ENCODE data around the gene COX20.

COX20 gene

GRCh38 chr1:244854166-244854565, 18.7 kb downstream of the COX20 start:
- no peak for DNase-seq

GRCh38 chr1:244854865-244855578, 19.6 kb downstream of the COX20 start:
- no peak for DNase-seq

GRCh38 chr1:244857761-244858160, 22.3 kb downstream of the COX20 start:
- no peak for DNase-seq

- DNase-seq = no peak
Measured at GRCh38 chr1:244858357-244858756, 22.9 kb downstream of the COX20 start.

- DNase-seq = no peak
Measured at GRCh38 chr1:244860078-244860477, 24.6 kb downstream of the COX20 start.

GRCh38 chr1:244860914-244861610, 25.6 kb downstream of the COX20 start:
- no peak for DNase-seq

GRCh38 chr1:244861683-244862082, 26.2 kb downstream of the COX20 start:
- no peak for DNase-seq

- DNase-seq = no peak
Measured at GRCh38 chr1:244862354-244862698, 26.9 kb downstream of the COX20 start.

- peak; percentile 94 for DNase-seq
Measured at GRCh38 chr1:244862699-244863490, 27.4 kb downstream of the COX20 start.

- no peak for DNase-seq
Measured at GRCh38 chr1:244863491-244864252, 28.2 kb downstream of the COX20 start.

GRCh38 chr1:244864253-244865027, 29.0 kb downstream of the COX20 start, which contains the start of gene HNRNPU:
Gene HNRNPU, minus strand, starts transcription at chr1:244864543. Its CDS starts 236 bp downstream, at chr1:244864307.
- DNase-seq = peak; percentile 95

- no peak for DNase-seq
Measured at GRCh38 chr1:244865028-244865371, 29.5 kb downstream of the COX20 start.

GRCh38 chr1:244865820-244866219, 30.4 kb downstream of the COX20 start:
- DNase-seq = no peak

- DNase-seq = no peak
Measured at GRCh38 chr1:244866355-244866754, 30.9 kb downstream of the COX20 start.

GRCh38 chr1:244868484-244869363, 33.3 kb downstream of the COX20 start:
- no peak for DNase-seq

GRCh38 chr1:244869364-244869827, 33.9 kb downstream of the COX20 start:
- DNase-seq = no peak

GRCh38 chr1:244869950-244870349, 34.5 kb downstream of the COX20 start:
- DNase-seq = no peak

- DNase-seq = no peak
Measured at GRCh38 chr1:244874974-244875579, 39.6 kb downstream of the COX20 start.

- no peak for DNase-seq
Measured at GRCh38 chr1:244876228-244876910, 40.9 kb downstream of the COX20 start.

- DNase-seq = no peak
Measured at GRCh38 chr1:244878681-244879080, 43.2 kb downstream of the COX20 start.
